Keratinocyte (primary cell): Measurements from ENCODE around the gene ZC3H12A. TPM values are rescaled to one million over a fixed set of nuclear protein-coding genes. Genes with fewer than 3 reads are reported as not detected.
A peak's percentile ranks its signal among the peaks of the same experiment; 100 is the strongest.

ENCODE experiments used
- DNase-seq: peaks from one replicate; pipeline ENCODE4 v3.0.0-alpha.2; 2011; ENCODE audit warnings: low read depth, missing footprints, low spot score
- FAIRE-seq: peaks from 2 replicates; lab custom pipeline; 2011; peaks lifted over from hg19 to GRCh38; lab: Jason Lieb, UNC
- H2AFZ ChIP-seq: 2 replicates; pipeline ENCODE4 v1.6.0; 2012; ENCODE audit warnings: low read length, control low read depth, inconsistent platforms; ENCODE audit not compliant: control insufficient read depth
- H3K27ac ChIP-seq: 2 replicates; pipeline ENCODE4 v1.5.1; 2011; ENCODE audit warnings: low read length; ENCODE audit not compliant: control insufficient read depth, insufficient read depth
- H3K27me3 ChIP-seq: 3 replicates; pipeline ENCODE4 v1.6.0; 2011; ENCODE audit warnings: low read length; ENCODE audit not compliant: control insufficient read depth, insufficient read depth; ENCODE audit errors: extremely low read depth
- H3K36me3 ChIP-seq, 2 experiments: 2 replicates in 1 of 2; 3 replicates in 1 of 2; pipeline ENCODE4 v1.5.1; 2011; ENCODE audit warnings: low read length in 2 of 2, mild to moderate bottlenecking in 1 of 2; ENCODE audit not compliant: control insufficient read depth in 2 of 2, insufficient read depth in 2 of 2; ENCODE audit errors: extremely low read depth in 1 of 2
- H3K4me1 ChIP-seq: 3 replicates; pipeline ENCODE4 v1.5.1; 2011; ENCODE audit warnings: low read length; ENCODE audit not compliant: control insufficient read depth, insufficient read depth; ENCODE audit errors: extremely low read depth
- H3K4me2 ChIP-seq: 3 replicates; pipeline ENCODE4 v1.6.0; 2011; ENCODE audit warnings: low read depth, low read length; ENCODE audit not compliant: control insufficient read depth, insufficient read depth; ENCODE audit errors: extremely low read depth
- H3K4me3 ChIP-seq, 3 experiments: fragments of 200-600 bp in 1 of 3; sonication (generic) in 1 of 3; 2 replicates in 2 of 3; 3 replicates in 1 of 3; pipeline ENCODE4 v1.5.1; 2011 to 2016; ENCODE audit warnings: low read length in 3 of 3, mild to moderate bottlenecking in 3 of 3, control low read depth in 2 of 3, inconsistent platforms in 1 of 3, low read depth in 1 of 3, mixed read lengths in 1 of 3, mixed run types in 1 of 3, moderate library complexity in 1 of 3; ENCODE audit not compliant: control insufficient read depth in 2 of 3, insufficient read depth in 2 of 3; ENCODE audit errors: extremely low read depth in 1 of 3
- H3K79me2 ChIP-seq: 2 replicates; pipeline ENCODE4 v1.6.0; 2012; ENCODE audit warnings: low read length; ENCODE audit not compliant: control insufficient read depth, insufficient read depth
- H3K9ac ChIP-seq: 3 replicates; pipeline ENCODE4 v1.6.0; 2011; ENCODE audit warnings: low read length; ENCODE audit not compliant: control insufficient read depth, insufficient read depth; ENCODE audit errors: extremely low read depth
- H3K9me1 ChIP-seq: 3 replicates; pipeline ENCODE4 v1.6.0; 2011; ENCODE audit warnings: low read length; ENCODE audit not compliant: control insufficient read depth, insufficient read depth; ENCODE audit errors: extremely low read depth
- H3K9me3 ChIP-seq: 2 replicates; pipeline ENCODE4 v1.5.1; 2012; ENCODE audit warnings: low read depth, low read length; ENCODE audit not compliant: control insufficient read depth
- H4K20me1 ChIP-seq: 3 replicates; pipeline ENCODE4 v1.6.0; 2011; ENCODE audit warnings: low read length; ENCODE audit not compliant: control insufficient read depth, insufficient read depth; ENCODE audit errors: extremely low read depth
- EZH2 ChIP-seq: IDR thresholded peaks from one replicate; pipeline ENCODE4 v1.6.1; 2012; ENCODE audit warnings: inconsistent platforms, mild to moderate bottlenecking, low read length, moderate library complexity
- dilution Hi-C: fragments of 300-500 bp; cut with MboI; formaldehyde crosslinking; loops from one replicate; pipeline ENCODE4 v1.7.0; 2020; ENCODE audit warnings: low sequenced_read_pairs; ENCODE audit not compliant: extremely low pct_ligation_motif_present
- polyA plus RNA-seq, 5 experiments: library from polyadenylated mRNA; depleted of rRNA in 3 of 5; stranded (reverse) in 3 of 5; stranded (forward) in 1 of 5; unstranded in 1 of 5; fragments of >200 nt; gene quantifications; 1 replicate in 1 of 5; 2 replicates in 3 of 5; 3 replicates in 1 of 5; pipeline versions ENCODE4 v1.2.1 to v1.2.3, GENCODE V29; 2011 to 2012; ENCODE audit warnings: missing spikeins in 2 of 5, low read depth in 1 of 5, low replicate concordance in 1 of 5
- TF ChIP-seq, protein P1 (sequence below), 3 experiments: IDR thresholded peaks in 1 of 3; conservative IDR thresholded peaks in 1 of 3; optimal IDR thresholded peaks in 1 of 3; 2 replicates in 2 of 3; 3 replicates in 1 of 3; pipeline versions ENCODE3 to v1.5.1; 2011; ENCODE audit warnings: low read length in 3 of 3, mild to moderate bottlenecking in 3 of 3, moderate library complexity in 2 of 3, control low read depth in 1 of 3, inconsistent platforms in 1 of 3; ENCODE audit not compliant: insufficient read depth in 2 of 3; ENCODE audit errors: extremely low read depth in 1 of 3

Gene ZC3H12A
- polyA plus RNA-seq, 1 donor (not counting 4 experiments of a cell fraction or from before 2014, with no cell fraction given): 24.4 TPM

DNA sequence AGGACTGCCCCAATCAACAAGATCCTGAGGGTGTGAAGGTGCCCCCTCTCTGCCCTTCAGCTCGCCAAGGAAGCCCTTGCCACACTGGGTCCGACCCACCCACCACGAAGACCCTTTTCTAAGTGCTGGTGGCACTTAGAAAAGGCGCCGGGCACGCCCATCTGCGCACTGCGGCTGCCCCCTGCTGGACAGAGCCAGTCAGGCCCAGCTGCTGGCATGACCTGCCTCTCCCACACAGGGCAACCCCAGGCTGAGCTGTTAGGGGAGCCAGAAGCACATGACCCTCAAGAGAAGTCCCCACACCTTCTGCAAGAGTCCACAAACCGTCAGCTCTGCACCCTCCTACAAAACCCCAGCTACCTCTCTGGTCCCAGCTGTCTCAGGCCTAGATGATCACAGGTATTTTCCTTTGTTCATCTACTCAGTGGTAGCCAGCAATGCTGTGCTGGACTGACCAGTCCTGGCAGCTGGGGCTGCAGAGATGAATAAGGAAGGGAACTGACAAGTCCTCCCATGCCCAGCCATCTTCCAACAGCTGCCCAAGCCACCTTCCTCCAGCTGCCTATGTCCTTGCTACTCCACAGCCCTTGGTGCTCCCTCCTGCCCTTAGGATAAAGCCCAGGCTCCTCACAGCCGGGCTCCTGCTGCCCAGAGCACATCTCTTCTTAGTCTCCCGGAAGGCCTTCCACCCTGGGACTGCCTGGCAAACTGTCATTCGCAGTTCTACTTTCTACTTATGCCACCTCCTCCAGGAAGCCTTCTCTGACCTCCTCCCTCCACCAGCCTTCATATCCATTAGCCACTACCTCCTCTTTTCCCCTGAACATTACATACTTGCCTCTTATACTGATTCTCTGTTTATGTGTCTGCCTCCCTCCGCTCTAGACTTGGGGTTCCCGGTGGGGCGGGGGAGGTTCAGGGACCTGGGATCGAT, 39.8 kb upstream of the ZC3H12A start:
- TF ChIP-seq, protein P1, sequence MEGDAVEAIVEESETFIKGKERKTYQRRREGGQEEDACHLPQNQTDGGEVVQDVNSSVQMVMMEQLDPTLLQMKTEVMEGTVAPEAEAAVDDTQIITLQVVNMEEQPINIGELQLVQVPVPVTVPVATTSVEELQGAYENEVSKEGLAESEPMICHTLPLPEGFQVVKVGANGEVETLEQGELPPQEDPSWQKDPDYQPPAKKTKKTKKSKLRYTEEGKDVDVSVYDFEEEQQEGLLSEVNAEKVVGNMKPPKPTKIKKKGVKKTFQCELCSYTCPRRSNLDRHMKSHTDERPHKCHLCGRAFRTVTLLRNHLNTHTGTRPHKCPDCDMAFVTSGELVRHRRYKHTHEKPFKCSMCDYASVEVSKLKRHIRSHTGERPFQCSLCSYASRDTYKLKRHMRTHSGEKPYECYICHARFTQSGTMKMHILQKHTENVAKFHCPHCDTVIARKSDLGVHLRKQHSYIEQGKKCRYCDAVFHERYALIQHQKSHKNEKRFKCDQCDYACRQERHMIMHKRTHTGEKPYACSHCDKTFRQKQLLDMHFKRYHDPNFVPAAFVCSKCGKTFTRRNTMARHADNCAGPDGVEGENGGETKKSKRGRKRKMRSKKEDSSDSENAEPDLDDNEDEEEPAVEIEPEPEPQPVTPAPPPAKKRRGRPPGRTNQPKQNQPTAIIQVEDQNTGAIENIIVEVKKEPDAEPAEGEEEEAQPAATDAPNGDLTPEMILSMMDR (optimal IDR thresholded peaks at IDR 0.05 in 1 of 3, IDR thresholded peaks at IDR 0.05 in 1 of 3, conservative IDR thresholded peaks at IDR 0.05 in 1 of 3; ENCODE audit: extremely low read depth in 1 of 3, insufficient read depth in 2 of 3, low read length in 3 of 3): peak; percentile 90 to 98 (median 97)
- TF ChIP-seq EZH2: no peak
- dilution Hi-C loops: no loop called here
- no peak overlapping the region for H2AFZ ChIP-seq
- no peaks in the 10 kb centered on the region for H3K27me3 ChIP-seq
- no peaks in the 10 kb centered on the region for H3K36me3 ChIP-seq
- no peaks in the 10 kb centered on the region for H4K20me1 ChIP-seq
- no peaks in the 10 kb centered on the region for H3K9me3 ChIP-seq
- no peaks in the 10 kb centered on the region for H3K9me1 ChIP-seq
- H3K27ac ChIP-seq: no peak overlapping the region
- DNase-seq (no peak), FAIRE-seq (peak; percentile 26)
- no peaks in the 10 kb centered on the region for H3K79me2 ChIP-seq
- no peak overlapping the region for H3K4me3 ChIP-seq
- no peak overlapping the region for H3K9ac ChIP-seq
- no peaks in the 10 kb centered on the region for H3K4me1 ChIP-seq
- no peak overlapping the region for H3K4me2 ChIP-seq

DNA sequence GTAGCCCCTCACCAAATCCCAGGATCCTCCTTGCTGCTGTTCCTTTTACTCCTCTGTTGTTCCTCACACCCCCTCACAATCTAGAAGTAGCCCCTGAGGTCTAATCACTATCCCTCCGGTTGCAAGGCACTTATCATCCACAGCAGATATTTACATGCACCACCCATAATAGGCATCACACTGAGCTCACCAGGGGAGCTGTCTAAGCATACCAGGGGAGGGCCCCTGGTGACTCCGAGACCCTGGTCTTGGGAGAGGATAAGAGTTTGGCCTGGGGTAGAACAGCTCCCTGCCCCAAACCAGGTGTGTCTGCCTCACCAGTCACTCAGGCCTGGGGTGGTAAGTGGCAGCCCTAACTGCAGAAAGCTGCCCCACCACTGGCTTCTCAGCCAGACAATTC, 37.3 kb upstream of the ZC3H12A start:
- H3K27me3 ChIP-seq: peaks cover 3% of the 10 kb centered on the region
- no peaks in the 10 kb centered on the region for H3K4me1 ChIP-seq
- H2AFZ ChIP-seq: no peak overlapping the region
- no peaks in the 10 kb centered on the region for H4K20me1 ChIP-seq
- no peak overlapping the region for H3K4me2 ChIP-seq
- FAIRE-seq (no peak), DNase-seq (no peak)
- H3K27ac ChIP-seq: no peak overlapping the region
- H3K36me3 ChIP-seq: no peaks in the 10 kb centered on the region
- H3K9ac ChIP-seq: no peak overlapping the region
- no peaks in the 10 kb centered on the region for H3K9me1 ChIP-seq
- H3K4me3 ChIP-seq: no peak overlapping the region
- dilution Hi-C loops: no loop called here
- H3K9me3 ChIP-seq: no peaks in the 10 kb centered on the region
- TF ChIP-seq EZH2: no peak
- TF ChIP-seq, protein P1 (optimal IDR thresholded peaks at IDR 0.05 in 1 of 3, IDR thresholded peaks at IDR 0.05 in 1 of 3, conservative IDR thresholded peaks at IDR 0.05 in 1 of 3; ENCODE audit: extremely low read depth in 1 of 3, insufficient read depth in 2 of 3, low read length in 3 of 3): no peak
- no peaks in the 10 kb centered on the region for H3K79me2 ChIP-seq
